IPS-11a (cell line): ENCODE results near the gene ASIC2.

ENCODE experiments used
- H3K4me3 ChIP-seq: one replicate; pipeline ENCODE4 v1.5.1; 2013; ENCODE audit warnings: low read depth, low read length, control low read depth

The ASIC2 gene

DNA sequence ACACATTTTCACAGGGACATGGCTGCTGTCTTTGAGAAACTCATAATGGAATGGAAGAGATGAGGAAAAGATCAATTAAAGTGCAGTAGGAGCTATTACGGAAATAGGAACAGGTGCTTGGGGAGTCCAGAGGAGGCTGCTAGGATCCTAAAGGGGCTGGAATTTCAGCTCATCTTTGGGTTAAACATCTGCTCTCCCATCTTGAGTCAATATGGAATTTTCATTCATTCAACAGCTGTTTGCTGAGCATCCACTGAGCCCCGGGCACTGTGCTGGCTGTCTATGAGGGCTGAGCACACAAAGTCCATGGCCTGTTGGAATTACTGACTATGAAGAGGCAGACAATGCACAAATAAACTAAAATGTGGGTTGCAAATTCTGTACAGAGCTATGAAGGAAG is 47.9 kb downstream of the ASIC2 start:
- H3K4me3 ChIP-seq = no peak overlapping the region

DNA sequence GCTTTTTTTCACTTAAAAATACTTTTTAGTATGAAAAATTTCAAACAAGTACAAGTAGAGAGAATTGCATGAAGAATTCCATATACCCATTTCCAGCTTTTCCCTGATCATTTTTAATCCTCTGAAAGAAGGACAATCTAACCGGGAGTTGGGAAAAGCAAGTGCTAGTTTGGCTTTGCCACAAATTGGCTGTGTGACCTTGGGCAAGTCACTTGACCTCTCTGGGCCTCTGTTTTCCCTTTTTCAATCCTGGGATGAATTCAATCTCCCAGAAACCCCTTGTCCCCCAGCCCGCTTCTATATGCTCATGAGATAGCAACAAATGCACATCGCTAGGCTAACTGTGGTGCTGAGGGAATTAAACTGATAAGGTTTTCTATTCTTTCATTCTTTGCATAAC is 49.4 kb downstream of the ASIC2 start:
- no peak overlapping the region for H3K4me3 ChIP-seq

DNA sequence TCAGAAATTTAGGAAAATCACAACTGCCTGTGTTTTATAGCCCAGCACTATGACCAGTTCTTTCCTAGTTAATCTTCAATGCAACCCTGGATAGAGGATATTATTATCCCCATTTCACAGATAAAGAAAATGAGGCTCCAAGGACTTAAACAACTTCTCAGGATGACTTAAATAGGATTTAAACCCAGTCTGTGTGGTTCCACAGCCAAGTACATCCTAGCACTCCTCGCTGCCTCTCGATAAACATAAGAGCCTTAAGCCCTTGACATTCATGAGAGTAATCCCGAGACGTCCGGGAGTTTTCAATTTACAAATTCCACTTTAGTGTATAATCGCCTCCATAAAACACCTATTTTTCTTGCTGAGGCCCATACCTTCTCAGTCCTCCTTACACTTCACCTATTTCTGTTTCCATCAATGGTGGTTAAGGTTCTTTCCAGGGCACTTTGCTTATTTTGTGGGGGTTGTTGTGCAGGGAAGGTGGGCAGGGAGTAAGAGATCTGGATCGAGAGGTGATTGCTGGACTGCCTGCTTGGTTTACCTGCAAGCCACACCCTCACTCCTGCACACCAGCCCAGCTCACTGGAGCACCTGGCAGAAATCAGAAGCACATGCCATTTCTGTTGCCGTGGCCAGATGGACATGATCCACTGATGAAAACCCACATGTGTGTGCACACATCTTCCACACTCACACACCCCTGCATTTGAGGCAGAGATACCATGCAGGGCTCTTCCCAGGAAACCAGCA is 50.5 kb downstream of the ASIC2 start:
- no peak overlapping the region for H3K4me3 ChIP-seq

DNA sequence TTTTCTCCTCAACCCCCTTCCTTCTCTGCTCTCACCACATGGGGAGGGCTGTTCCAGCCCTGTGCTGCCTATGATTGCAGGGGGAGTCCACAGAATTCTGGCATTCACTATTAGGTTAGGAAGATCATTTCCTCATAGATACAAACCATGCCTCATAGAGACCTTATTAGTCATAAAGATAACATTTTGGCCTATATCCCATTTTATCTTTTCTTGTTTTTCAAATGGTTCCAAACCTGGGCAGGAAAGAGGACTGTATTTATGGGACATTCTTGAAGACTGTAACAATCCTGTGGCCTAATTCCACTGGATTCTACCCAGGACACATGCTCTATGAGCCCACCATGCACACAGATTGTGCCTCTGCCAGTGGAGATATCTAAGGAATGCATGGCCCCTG is 51.7 kb downstream of the ASIC2 start:
- no peak overlapping the region for H3K4me3 ChIP-seq

DNA sequence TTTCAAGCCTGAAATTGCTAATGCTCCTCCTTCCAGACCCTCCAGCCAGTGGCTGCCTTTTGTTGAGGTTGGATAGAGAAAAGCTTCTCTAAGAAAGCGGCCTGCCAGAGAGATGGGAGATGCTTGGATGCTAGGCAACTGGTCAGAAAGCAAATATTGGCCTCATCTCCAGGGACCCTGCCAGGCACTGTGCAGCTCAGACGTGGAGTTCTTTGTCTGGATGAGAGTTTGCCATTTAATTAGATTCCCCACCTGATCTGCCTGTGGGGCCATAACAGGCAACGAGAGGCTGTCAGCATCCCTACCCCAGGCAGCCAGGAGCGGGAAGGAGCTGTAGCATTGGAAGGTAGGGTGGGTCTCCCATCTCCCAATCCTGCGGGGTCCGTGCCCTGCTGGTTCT is 52.7 kb downstream of the ASIC2 start:
- no peak overlapping the region for H3K4me3 ChIP-seq

DNA sequence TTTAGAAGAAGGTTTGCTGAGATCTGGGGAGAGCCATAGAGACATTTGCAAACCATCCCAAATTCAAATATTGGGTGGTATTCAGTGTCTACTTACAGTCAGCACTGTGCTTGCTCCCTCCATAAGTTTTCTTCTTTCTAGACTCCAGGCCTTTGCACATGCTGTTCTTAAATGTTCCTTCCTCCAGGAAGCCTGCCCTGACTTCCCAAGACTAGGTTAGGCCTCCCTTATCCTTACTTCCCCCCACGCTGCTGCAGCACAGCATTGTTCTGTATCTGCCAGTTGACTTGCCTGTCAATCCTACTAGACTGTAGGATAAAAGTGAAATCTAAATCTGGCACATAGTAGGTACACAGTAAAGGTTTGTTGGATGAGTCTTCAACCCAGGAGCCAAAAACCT is 53.4 kb downstream of the ASIC2 start:
- H3K4me3 ChIP-seq = no peak overlapping the region

DNA sequence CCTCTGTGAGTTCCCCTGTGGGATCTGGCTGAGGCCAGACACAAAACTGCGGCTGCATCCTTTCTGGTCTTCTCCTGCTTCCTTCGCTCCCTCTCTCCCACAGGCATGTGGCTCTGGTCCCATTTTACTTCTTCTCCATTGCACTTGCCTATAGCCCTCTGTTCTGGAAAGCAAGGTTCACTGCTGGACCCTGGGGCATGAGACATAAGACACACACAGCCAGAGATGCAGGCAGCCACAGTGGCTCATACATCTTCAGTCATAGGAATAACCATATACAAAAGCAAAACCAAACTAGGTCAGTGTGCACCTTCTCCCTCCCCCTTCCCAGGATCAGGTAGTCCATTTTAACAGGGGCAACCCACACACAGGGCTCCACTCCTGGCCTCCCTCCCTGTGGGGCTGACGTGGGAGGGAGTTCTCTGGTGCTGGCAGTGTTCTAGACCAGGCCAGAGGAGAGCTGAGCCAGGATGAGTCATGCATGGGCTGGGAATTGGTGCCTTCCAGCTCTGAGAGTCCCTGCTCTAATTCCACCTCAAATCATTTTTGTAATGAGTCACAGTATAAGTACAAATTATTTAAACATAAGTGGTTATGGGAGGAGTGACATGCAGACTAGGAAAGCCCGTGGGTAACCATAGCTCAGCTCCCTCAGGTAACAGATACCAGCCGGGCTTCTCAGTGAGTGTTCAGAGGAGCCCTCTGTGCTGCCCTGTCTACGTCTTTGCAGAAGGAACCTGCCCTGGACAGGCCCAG is 58.0 kb downstream of the ASIC2 start:
- no peak overlapping the region for H3K4me3 ChIP-seq

DNA sequence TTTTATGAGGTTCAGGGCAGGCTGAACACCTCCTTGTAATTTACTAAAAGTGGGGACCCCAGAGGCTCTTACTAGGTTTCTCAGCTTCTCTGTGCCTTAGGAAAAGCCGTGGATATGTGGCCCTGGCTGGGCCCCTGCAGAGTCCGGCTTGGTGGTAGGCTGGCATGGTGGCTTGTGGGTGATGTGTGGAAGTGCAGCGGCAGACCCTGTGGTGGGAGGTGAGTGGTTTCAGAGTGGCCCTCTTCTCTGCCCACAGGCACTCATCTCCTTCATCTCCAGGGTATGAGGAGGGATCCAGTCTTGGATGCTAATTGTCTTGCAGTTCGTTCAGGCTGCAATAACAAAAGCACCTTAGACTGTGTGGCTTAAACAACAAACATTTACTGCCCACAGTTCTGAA is 58.9 kb downstream of the ASIC2 start:
- no peak overlapping the region for H3K4me3 ChIP-seq

DNA sequence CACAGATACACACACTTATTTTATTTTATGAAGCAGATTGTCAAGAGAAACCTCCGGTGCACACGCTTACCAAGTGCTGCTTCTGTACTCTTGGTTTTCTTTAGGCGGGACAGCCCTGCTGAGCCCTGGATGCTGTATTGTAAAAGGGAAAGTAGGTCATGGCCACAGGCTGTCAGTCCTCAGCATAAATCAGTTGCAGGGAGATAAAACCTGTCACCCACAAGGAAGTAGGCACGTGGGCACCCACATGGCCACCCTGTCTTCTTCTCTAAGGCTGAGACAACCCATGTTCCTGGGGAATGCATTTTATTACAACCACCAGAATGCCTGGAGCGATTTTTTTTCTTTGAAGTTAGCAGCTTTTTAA is 59.3 kb downstream of the ASIC2 start:
- no peak overlapping the region for H3K4me3 ChIP-seq

DNA sequence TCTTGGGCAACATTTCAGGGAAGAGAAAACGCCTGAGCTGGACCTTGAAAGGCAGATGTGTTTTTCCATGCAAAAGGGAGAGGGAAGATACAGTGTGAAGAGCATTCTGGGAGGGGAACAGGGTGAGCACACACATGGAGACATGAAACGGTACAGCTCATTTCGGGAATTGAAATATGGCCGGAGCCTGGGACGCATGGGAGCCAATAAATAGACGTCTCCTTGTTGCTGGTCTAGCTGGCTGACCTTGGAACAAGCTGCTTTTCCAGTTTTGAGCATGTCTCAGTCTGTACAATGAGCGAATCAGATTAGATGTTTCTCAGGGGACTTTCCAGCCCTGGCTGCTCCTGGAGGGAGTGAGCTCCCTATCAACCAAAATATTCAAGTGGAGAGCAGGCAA is 63.6 kb downstream of the ASIC2 start:
- no peak overlapping the region for H3K4me3 ChIP-seq

DNA sequence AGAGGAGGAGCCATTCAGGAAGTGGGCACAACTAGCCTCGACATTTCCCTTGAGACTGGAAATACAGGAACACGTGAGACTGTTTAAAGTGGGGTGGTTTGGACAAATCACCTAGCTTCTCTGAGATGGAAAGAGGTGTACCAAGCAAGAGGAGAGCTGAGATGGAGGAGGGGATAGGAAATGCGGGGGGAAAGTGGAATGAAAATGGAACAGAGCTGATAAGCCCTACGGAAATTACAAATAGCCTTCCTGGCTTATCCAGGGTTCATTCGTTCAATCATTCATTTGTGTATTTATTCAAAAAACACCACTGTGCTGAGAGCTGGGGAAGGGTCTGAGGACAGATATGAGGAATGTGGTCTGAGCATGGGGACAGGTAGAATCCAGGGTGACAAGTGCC is 64.1 kb downstream of the ASIC2 start:
- no peak overlapping the region for H3K4me3 ChIP-seq

DNA sequence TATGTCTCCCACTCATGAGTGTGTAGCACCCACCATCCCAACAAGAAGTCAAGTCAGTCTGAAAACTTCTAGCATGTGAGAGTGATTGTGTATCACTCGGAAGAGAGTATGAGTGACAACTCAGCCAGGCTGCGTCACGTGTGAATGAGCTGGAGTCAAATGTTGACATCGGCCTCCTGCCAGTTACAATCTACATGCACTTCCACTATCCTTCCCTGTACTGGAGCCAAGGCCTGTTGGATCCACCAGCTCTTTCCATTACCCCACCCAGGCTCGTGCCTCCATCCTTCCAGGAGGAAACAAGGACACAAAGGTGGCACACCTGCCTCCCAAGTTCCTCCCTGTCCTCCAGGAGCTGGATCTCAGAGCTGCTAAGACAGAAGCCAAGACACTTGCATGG is 64.5 kb downstream of the ASIC2 start:
- no peak overlapping the region for H3K4me3 ChIP-seq

DNA sequence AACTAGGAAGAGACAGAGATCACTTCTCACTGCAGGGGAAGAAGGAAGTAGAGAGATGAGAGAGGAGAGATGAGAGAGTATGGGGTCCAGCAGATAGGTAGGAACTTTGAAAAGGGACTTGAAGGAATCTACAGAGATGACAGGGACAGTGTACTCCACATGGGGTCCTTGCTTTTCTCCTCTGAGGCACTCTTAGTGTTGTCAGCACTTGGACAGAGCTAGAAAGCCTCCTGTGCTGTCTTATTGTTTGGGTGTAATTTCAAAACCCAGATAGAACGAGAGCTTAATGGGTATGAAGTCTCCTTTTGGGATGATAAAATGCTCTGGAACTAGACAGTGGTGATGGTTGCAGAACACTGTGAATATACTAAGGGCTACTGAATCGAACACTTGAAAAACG is 65.2 kb downstream of the ASIC2 start:
- H3K4me3 ChIP-seq = no peak overlapping the region

DNA sequence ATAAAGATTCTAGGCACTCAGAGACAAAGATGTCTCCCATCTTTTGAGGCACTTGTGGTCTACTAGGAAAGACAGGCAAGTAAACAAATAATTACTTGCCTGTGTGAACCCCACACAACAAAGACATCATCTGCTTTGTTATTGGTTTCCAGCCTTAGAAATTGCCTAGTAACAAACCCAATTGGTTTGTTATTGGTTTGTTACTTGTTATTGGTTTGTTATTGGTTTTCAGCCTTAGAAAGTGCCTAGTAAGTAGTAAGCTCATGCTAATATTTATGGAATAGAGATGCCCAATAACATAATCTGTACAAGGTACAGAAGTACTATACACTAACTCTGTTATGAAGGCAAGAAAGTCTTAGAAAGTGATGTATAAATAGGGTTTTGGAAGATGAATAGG is 67.1 kb downstream of the ASIC2 start:
- H3K4me3 ChIP-seq = no peak overlapping the region

DNA sequence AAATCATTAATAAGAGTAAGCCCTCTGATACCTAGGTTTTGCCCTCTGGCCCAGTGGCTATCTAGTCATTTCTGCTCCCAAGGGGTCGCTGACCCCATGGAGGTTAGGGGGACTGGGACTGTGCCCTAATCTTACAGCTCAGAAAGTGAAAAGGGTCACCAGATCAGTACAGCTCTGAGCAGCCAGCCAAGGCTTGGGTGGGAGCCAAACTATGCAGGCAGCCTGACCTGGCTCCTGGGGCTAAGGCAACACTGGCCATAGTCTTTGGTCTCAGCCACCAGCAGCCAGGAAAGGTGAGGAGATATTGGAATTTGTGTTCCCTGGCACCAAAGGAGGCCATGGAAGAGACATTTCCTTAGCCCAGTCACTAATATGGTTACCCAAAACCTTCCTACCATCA is 67.6 kb downstream of the ASIC2 start:
- H3K4me3 ChIP-seq = no peak overlapping the region

DNA sequence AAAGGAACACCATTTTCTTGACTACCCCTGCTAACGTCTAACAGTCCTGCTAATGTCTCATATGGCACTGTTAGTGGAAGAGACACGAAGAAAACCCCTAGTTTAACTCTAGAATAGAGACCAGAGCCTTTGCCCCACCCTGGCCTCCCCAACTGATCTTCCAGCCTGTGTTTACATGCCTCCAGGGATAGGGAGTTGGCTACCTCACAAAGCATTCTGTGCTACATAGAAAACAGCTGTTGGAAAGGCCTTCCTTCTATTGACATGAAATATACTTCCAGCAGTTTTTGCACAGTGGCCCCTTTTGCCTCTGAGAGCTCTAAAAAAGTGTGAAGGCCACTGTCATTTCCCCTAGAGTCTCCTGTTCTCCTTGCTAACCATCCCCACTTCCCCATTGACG is 73.1 kb downstream of the ASIC2 start:
- no peak overlapping the region for H3K4me3 ChIP-seq

DNA sequence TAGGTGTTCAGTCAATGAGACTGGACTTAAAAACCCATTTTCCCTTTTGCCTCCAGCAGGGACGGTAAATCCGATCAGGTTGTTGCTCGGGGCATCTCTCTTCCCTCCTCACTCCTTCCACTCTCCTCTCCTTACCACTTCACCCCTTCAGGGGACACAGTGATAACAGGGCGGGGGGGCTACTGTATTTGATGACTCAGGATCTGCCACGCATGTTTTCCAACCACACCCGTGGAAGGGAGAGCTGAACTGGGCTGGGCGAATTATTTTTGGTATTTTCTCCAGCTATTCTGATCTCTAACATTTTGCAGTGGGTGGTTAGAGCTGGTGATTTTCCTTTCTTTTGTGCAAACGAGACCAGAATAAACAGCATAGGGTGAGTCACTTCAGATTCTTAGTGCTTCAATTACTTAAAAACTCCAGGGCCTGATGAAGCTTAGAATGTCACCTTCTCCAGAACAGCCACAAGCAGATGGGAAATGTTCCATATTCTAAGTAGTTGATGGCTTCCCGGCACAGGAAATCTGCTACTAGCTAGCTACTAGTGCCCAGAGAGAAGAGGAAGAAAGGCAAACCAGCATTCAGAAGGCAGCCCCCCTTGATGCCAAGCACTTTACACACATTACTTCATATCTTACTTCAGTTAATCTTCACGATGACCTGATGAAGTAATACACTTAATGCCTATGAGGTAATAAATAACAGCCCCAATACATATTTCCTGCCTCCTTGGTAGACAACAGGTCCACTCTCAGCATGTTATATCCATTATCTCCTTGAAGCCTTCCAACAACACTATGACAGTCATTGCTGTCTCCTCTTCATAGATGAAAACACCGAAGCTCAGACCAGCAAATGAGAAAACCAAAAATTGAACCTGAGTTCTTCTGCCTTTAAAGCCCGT is 74.1 kb downstream of the ASIC2 start:
- H3K4me3 ChIP-seq = no peak overlapping the region

DNA sequence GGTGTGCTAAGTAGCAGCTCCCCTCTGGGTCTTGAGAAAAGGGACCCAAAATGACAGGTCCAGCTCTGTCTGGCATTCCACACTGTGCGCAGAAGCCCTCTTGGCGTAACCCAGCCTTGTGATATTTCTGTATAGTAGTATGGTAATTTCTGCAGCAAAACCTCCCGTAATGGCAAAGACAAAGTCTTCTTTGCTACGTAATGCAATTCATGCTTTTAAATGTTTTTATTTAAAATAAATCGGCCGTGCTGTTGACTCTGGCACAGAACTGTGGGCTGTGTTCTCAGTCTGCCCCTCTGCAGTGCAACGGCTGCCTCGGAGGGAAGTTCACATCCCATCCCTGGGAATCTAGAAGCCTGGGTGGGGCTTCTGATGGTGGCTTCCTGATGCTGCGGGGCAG is 75.2 kb downstream of the ASIC2 start:
- H3K4me3 ChIP-seq = no peak overlapping the region

DNA sequence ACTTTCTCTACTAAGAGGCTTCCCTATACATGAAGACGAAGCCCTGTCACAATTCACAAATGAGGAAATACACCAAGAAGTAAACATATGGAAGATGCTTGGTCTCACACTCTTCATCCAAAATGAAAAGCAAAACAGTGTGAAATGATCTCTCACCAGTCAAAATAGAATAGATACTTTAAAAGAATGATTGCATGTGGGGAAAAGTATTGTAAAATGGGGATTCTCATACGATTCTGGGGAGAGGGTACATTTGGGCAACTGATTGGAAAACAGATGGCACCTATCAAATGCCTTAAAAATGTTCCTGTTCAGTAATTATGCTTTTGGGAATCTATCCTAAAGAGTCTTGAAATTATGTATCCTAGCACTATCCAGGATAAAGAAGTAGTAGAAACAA is 78.1 kb downstream of the ASIC2 start:
- H3K4me3 ChIP-seq = no peak overlapping the region

DNA sequence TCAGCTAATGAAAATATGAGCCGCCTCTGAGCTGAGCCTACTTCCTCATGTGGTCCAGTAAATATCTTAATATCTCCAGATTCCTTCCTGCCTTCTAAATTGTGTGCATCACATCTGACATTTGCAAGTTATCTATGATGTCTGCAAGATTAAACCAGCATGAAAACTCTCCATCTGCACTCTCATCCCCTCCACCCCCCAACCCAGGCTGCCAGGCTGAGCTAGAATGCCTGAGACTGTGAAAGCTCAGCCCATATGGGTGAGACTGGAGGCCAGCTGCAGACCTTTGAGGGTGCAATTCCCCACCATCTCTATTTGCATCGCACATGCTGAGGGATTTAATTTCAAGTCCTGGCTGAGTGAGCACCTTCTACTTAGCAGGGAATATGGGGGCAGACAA is 82.8 kb downstream of the ASIC2 start:
- H3K4me3 ChIP-seq = no peak overlapping the region

DNA sequence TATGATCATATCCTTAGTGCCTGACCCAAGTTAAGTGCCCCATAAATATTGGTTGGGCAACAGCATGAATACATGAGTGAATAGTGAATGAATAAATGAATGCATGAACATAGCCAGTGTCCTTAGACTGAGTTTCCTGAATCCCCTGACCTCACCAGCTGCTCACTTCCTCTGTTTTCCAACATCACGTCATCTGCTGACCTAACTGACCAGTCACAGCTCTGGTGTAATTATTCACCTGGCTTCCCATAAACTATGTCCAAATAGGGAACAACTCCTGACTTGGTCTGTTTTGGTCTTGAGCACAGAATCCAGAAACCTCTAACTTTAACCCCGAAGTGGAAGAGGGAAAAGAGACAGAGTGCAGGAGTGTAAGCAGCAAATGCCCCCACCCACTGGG is 83.4 kb downstream of the ASIC2 start:
- H3K4me3 ChIP-seq = no peak overlapping the region

DNA sequence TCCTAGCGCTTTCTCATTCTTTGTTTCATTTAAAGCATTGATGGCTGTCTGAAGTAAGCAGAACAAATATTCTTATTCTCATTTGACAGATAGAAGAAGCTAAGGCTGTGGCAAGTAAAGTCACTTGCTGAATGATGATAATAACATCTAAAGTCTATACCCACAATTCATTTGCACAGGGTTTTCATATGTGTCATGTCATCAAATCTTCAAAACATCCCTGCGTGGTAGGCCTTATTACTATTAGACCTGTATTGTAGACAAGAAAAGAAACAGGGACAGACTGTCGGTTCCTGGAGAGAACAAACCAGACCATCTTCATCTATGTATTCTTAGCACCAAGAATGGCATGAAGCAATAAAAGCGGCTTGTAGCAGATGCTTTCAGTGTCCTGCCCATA is 85.9 kb downstream of the ASIC2 start:
- H3K4me3 ChIP-seq = no peak overlapping the region
